ENCODE results near the gene SPATA31A7. TPM values are rescaled to one million over a fixed set of nuclear protein-coding genes. Genes with fewer than 3 reads are reported as not detected.

Gene SPATA31A7
- total RNA-seq (2022; extraction: Qiagen RNA extraction; ENCODE audit: low read depth), result not detected in 5 replicates

DNA sequence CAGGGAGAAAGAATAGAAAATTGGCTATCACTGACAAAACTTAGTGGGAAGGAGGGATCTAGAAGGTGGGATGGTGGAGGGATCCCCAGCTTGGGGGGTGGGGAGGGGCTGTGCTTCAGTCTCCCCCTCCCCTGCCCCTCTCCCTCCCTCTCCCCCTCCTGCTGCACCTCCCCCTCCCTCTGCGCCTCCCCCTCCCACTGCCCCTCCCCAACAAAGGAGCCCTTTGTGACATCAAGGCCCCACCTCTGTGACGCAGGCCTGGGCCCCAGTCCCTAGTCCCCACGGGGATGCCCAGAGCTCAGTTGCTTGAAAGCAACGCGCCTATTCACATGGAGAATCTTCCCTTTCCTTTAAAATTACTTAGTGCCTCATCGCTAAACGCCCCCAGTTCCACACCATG, at the start of gene SPATA31A7:
SPATA31A7 (plus strand) TSS at position 301 of the 400 bp plus-strand sequence; CDS start at position 330, 29 bp downstream.

Measured in A549 treated with RU486 at 1 μM for 4 hours (cell line).